LNCaP clone FGC (cell line): Measurements from ENCODE around the gene HOXB3.

Experiments
- DNase-seq: peaks from one replicate; pipeline ENCODE4 v3.0.0-alpha.2; 2011; ENCODE audit warnings: low read depth
- H3K4me3 ChIP-seq: 2 replicates; pipeline ENCODE4 v1.5.1; 2011; ENCODE audit warnings: mild to moderate bottlenecking, low read depth, low read length, control low read depth
- CTCF ChIP-seq: IDR thresholded peaks from 2 replicates; pipeline ENCODE4 v1.5.1; 2012; ENCODE audit warnings: mild to moderate bottlenecking; ENCODE audit not compliant: control insufficient read depth, insufficient read depth; ENCODE audit errors: extremely low read depth

Gene HOXB3

GRCh38 chr17:48586355-48587258 lies 3.4 kb downstream of the HOXB3 start:
- no peak for TF ChIP-seq CTCF
- DNase-seq = no peak
- H3K4me3 ChIP-seq = no peak overlapping the region

DNA sequence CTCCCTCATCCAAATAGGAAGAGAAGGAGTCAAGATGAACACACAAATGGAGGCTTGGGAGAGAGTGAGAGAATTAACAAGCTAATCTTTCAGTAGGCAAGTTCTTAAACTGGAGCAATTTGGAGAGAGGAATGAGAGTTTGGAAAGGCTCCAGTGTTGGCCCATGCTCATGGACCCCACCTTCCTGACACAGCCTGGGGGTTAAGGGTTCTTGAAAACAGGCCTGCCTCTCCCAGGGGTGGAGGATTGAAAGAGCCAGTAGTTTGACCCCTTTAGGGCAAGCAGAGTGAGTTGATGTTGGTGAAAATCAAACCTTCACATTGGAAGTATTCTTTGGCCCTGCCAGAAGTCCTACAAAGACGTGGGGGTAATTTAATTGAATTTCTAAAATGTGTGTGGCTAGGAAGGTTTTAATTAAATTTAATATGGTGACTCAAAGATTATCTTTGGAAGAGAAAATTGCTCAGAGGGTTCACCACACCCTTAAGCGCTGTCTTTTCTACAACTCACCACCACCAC lies 5.8 kb downstream of the HOXB3 start:
- H3K4me3 ChIP-seq = no peak overlapping the region
- no peak for DNase-seq
- TF ChIP-seq CTCF = no peak

DNA sequence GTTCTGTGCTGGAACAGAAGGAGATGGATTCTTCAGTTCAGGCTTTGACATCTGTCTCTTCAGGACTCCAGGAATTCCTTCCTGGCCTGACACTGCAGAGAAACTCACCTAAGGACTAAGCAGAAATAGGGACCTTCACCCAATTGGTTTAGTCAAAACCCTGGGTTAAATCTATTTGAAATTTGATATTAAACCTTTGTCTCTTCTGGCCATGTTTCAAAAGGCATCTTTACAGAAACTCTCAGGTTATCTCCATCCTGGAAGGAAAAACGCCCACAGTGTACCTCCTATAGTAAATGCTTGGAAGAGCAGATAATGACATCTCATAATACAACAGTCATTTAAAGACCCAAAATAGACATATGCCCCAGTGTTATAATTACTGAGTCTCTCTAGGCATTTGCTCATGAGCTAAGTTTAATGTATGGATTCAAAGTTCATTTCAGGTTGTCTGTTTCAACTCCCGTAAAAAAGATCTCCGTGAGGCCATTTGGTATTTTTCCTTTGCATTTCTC lies 6.3 kb downstream of the HOXB3 start:
- H3K4me3 ChIP-seq = no peak overlapping the region
- TF ChIP-seq CTCF = no peak
- DNase-seq = no peak

DNA sequence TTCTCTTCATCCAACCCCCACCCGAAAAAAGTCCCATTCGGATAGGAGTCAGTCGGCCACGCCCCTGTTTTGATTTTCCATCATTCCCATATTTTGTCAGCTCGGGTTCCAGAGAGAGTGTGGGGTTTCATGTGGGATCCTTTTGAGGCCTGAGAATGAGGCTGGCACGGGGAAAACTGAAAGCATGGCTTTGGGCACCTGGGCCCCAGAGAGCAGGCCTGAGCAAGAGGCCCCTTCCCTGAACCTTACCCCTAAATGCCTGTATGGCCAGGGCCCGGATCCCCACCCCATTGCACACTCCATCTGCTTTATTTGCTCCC lies 7.3 kb downstream of the HOXB3 start:
- DNase-seq = no peak
- no peak overlapping the region for H3K4me3 ChIP-seq
- no peak for TF ChIP-seq CTCF

DNA sequence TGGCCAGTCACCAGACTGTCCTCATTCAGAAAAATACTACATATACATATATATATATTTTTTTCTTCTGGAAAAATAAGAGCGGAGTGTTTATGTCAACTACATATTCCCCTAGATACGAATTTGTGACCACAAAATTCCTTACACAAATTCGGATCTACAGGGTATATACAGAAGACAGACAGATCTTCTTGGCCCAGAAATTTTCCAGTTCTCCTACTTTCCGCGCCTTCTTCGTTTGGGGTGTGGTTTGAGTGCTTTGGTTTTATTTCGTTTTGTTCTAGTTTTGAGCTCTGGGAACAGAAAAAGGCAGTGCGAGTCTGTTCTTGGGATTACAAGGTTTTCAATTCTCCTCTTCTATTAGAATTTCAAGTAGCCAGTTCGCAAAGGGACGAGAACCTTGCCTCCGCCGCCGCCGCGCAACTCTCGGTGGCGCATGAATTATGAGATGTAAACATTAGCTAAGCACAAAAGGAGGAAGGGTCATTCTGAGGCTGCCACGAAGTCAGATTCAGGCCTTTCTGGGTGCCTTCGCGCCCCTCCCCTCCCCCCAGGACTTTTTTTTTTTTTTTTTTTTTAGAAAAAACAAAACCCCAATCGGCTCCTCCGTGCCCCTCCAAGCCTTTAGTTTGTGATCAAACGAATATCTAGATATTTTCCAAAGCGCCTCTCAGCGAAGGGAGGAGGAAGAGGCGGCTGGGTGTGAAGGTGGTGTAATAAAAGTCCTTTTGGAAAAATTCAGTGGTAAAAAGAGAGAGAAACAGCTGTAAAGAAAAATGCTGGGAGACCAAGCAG lies 10.1 kb downstream of the HOXB3 start:
- H3K4me3 ChIP-seq = no peak overlapping the region
- DNase-seq = no peak

GRCh38 chr17:48579471-48579759 lies 10.6 kb downstream of the HOXB3 start:
- no peak overlapping the region for H3K4me3 ChIP-seq
- TF ChIP-seq CTCF = no peak

More for the DNA sequence above, 10.1 kb downstream of the HOXB3 start:
- TF ChIP-seq CTCF = no peak

More at GRCh38 chr17:48579471-48579759, 10.6 kb downstream of the HOXB3 start:
- DNase-seq = no peak
